ENCODE results near the gene DCAF5.

The DCAF5 gene

GRCh38 chr14:69086537-69086936 lies 66.4 kb downstream of the DCAF5 start:
- Histone ChIP-seq H3K4me3 (replicated peaks; ENCODE audit: insufficient read depth, low read length) (no peak overlapping the region), H3K27ac (replicated peaks) (no peak overlapping the region), H3K27me3 (ENCODE audit: insufficient read depth, poor library complexity, severe bottlenecking) (no peaks in the 10 kb centered on the region)
- DNase-seq (ENCODE audit: low read depth in 1 of 2, low spot score in 1 of 2) = no peak
- no peak for TF ChIP-seq SPI1 (IDR thresholded peaks at IDR 0.05; ENCODE audit: borderline replicate concordance, low read depth)
- no peak for TF ChIP-seq REST (IDR thresholded peaks at IDR 0.05; ENCODE audit: insufficient replicate concordance, low read depth)
- no peak for TF ChIP-seq GABPA (IDR thresholded peaks at IDR 0.05; ENCODE audit: low read depth)
- no peak for TF ChIP-seq POLR2AphosphoS5 (IDR thresholded peaks at IDR 0.05; ENCODE audit: low read depth)
- no peak for TF ChIP-seq CTCF (IDR thresholded peaks at IDR 0.05; ENCODE audit: insufficient read depth, low read length)

- DNase-seq (ENCODE audit: low read depth in 1 of 2, low spot score in 1 of 2) = no peak
- Histone ChIP-seq H3K4me3 (replicated peaks; ENCODE audit: insufficient read depth, low read length) (no peak overlapping the region), H3K27ac (replicated peaks) (no peak overlapping the region), H3K27me3 (ENCODE audit: insufficient read depth, poor library complexity, severe bottlenecking) (no peaks in the 10 kb centered on the region)
- TF ChIP-seq CTCF (IDR thresholded peaks at IDR 0.05; ENCODE audit: insufficient read depth, low read length) = no peak
- no peak for TF ChIP-seq POLR2AphosphoS5 (IDR thresholded peaks at IDR 0.05; ENCODE audit: low read depth)
- no peak for TF ChIP-seq SPI1 (IDR thresholded peaks at IDR 0.05; ENCODE audit: borderline replicate concordance, low read depth)
- no peak for TF ChIP-seq GABPA (IDR thresholded peaks at IDR 0.05; ENCODE audit: low read depth)
These were observed 68.9 kb downstream of the DCAF5 start for GRCh38 chr14:69084023-69084422.

- DNase-seq (ENCODE audit: low read depth in 1 of 2, low spot score in 1 of 2) = no peak
- Histone ChIP-seq H3K27ac (replicated peaks) (no peak overlapping the region), H3K27me3 (ENCODE audit: insufficient read depth, poor library complexity, severe bottlenecking) (no peaks in the 10 kb centered on the region), H3K4me3 (replicated peaks; ENCODE audit: insufficient read depth, low read length) (no peak overlapping the region)
- TF ChIP-seq GABPA (IDR thresholded peaks at IDR 0.05; ENCODE audit: low read depth) (no peak), REST (IDR thresholded peaks at IDR 0.05; ENCODE audit: insufficient replicate concordance, low read depth) (no peak), SPI1 (IDR thresholded peaks at IDR 0.05; ENCODE audit: borderline replicate concordance, low read depth) (no peak), CTCF (IDR thresholded peaks at IDR 0.05; ENCODE audit: insufficient read depth, low read length) (no peak)
These were observed 69.7 kb downstream of the DCAF5 start for GRCh38 chr14:69083181-69083580.

- TF ChIP-seq REST (IDR thresholded peaks at IDR 0.05; ENCODE audit: insufficient replicate concordance, low read depth) = no peak
- no peak for TF ChIP-seq GABPA (IDR thresholded peaks at IDR 0.05; ENCODE audit: low read depth)
- TF ChIP-seq SPI1 (IDR thresholded peaks at IDR 0.05; ENCODE audit: borderline replicate concordance, low read depth) = no peak
- no peak for TF ChIP-seq POLR2AphosphoS5 (IDR thresholded peaks at IDR 0.05; ENCODE audit: low read depth)
- no peak for TF ChIP-seq CTCF (IDR thresholded peaks at IDR 0.05; ENCODE audit: insufficient read depth, low read length)
- DNase-seq (ENCODE audit: low read depth in 1 of 2, low spot score in 1 of 2) = no peak
These were observed 71.6 kb downstream of the DCAF5 start for GRCh38 chr14:69081271-69081670.

More at GRCh38 chr14:69081271-69081670, 71.6 kb downstream of the DCAF5 start:
- H3K27me3 ChIP-seq (ENCODE audit: insufficient read depth, poor library complexity, severe bottlenecking) = no peaks in the 10 kb centered on the region
- H3K27ac ChIP-seq (replicated peaks) = no peak overlapping the region
- no peak overlapping the region for H3K4me3 ChIP-seq (replicated peaks; ENCODE audit: insufficient read depth, low read length)

Data from HL-60 (cell line).